A549 treated with CORT108297 at 1 μM for 4 hours (cell line): ENCODE results near the gene TNFRSF6B. TPM values are rescaled to one million over a fixed set of nuclear protein-coding genes. Genes with fewer than 3 reads are reported as not detected.

Source experiments
- total RNA-seq: library from RNA; stranded (reverse); fragments of 200-300 nt; extraction: Qiagen RNA extraction; gene quantifications from 5 replicates; pipeline ENCODE4 v1.2.3, GENCODE V29; 2022

The TNFRSF6B gene
- total RNA-seq: 0.47 to 1.4 TPM (median 0.76 TPM) in 5 replicates

GRCh38 chr20:63696628-63697356 lies at the start of gene TNFRSF6B:
Gene TNFRSF6B, plus strand, starts transcription at chr20:63696652. Its CDS starts 116 bp downstream, at chr20:63696768.

GRCh38 chr20:63653041-63653973 lies 43.1 kb upstream of the TNFRSF6B start, which contains the start of gene STMN3:
Gene STMN3, minus strand, starts transcription at chr20:63653424. Its CDS starts 79 bp downstream, at chr20:63653345.

GRCh38 chr20:63657937-63658748 lies 38.3 kb upstream of the TNFRSF6B start, which contains the start of gene RTEL1:
Gene RTEL1, plus strand, starts transcription at chr20:63658312. Its CDS starts 1,091 bp downstream, at chr20:63659403.

DNA sequence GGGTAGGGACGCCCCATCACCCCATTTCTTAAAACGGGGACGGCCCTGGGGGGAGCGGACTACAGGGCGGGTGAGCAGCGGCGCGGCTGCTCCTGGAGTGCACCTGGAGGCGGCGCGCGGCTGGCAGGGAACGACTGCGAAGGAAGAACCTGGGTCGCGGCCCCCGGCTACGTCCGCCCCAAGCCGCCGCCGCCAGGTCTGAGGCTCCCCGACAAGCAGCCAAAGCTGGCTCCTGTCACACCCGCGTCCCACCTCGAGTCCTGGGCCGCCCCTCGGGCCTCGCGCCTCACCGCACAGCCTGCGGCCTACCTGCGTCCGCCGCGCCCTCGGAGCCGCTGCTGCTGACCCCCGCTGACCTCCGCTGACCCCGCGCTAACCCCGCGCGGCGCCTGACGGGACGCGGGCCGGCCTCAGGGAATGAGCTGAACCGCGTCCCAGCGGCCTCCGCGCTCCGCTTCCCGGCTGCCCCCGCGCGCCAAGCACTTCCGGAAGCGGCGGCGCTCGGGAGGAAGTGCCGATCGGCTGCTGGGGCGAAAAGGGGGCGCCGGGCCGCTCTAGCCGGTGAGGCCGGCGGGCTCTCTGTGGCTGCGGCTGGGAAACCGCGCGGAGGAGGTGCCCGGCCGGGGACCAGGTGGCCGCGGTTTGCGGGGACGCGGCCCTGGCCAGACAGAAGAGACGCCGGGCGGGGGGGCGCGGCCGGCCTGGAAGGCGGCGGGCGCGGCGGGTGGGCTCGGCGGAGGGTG lies 11.3 kb downstream of the TNFRSF6B start, which contains the start of the genes ARFRP1 and ZGPAT:
Gene ARFRP1 (minus strand): TSS at position 419 of the 743 bp plus-strand sequence. CDS start 885 bp downstream, outside the sequence.
Gene ZGPAT (plus strand): TSS at position 482 of the 743 bp plus-strand sequence. CDS start 542 bp downstream, outside the sequence.

GRCh38 chr20:63735859-63736718 lies 39.6 kb downstream of the TNFRSF6B start, which contains the start of gene LIME1:
Gene LIME1, plus strand, starts transcription at chr20:63736664. Its CDS starts 886 bp downstream, at chr20:63737550.

DNA sequence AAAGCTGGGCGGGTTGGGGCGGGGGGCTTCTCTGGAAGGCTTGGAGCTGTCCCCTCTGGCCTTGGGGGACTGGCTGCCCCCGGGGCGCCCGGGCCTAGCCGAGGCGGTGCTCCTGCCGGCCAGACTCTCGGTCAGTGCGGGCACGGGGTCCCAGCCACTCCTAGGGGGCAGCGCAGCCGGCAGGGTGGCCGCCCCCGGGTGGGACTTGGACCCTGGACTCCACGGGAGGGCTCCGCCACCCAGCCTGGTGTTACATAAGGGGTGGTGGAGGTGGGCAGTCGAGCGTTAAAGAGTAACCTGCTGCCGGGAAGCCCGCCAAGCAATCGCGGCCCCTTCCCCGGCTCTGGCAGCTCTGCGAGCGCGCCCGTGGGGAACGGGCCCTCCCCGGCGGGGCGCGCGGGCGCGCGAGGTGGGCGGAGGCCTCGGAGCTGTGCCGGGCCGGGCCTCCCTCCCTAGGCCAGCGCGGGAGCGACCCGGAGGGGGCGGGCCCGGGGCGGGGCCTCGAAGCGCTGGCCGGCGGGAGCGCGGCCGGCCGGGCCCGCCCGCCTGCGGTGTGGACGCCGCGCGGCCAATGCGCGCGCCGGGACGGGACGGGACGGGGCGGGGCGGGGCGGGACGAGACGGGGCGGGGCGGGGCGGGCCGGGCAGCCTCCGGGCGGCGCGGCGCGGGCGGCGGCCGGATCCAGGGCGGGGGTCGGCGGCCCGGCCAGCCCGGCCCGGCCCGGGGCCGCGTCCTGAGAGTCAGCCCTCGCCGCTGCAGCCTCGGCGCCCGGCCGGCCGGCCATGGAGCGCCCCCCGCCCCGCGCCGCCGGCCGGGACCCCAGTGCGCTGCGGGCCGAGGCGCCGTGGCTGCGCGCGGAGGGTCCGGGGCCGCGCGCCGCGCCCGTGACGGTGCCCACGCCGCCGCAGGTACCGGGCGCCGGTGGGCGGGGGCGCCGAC lies 42.9 kb downstream of the TNFRSF6B start, which contains the start of gene SLC2A4RG:
Gene SLC2A4RG (plus strand): TSS at position 647 of the 940 bp plus-strand sequence. CDS start 137 bp downstream, at position 784.

Other genes starting within 250 kb of the TNFRSF6B start
- gene KCNQ2, start 224.0 kb upstream of the TNFRSF6B start, total RNA-seq: 0.40 to 0.89 TPM (median 0.81 TPM) in 5 replicates
- gene EEF1A2, start 197.6 kb upstream of the TNFRSF6B start, total RNA-seq: 141 to 180 TPM (median 158 TPM) in 5 replicates
- 273 to 372 TPM (median 330 TPM) in 5 replicates for gene PPDPF, start 175.9 kb upstream of the TNFRSF6B start, total RNA-seq
- 2.2 to 3.5 TPM (median 3.2 TPM) in 5 replicates for gene PTK6, start 159.3 kb upstream of the TNFRSF6B start, total RNA-seq
- not detected in 5 replicates for gene SRMS, start 148.9 kb upstream of the TNFRSF6B start, total RNA-seq
- gene FNDC11, start 142.5 kb upstream of the TNFRSF6B start, total RNA-seq: 0.13 to 0.38 TPM (median 0.17 TPM) in 5 replicates
- gene HELZ2, start 122.4 kb upstream of the TNFRSF6B start, total RNA-seq: 7.3 to 13.1 TPM (median 9.4 TPM) in 5 replicates
- 8.5 to 11.7 TPM (median 10.5 TPM) in 5 replicates for gene GMEB2, start 69.6 kb upstream of the TNFRSF6B start, total RNA-seq
- 6.6 to 12.3 TPM (median 10.5 TPM) in 5 replicates for gene STMN3, start 43.2 kb upstream of the TNFRSF6B start, total RNA-seq
- 4.8 to 8.3 TPM (median 7.7 TPM) in 5 replicates for gene RTEL1, start 38.3 kb upstream of the TNFRSF6B start, total RNA-seq
- 29.1 to 43.6 TPM (median 39.1 TPM) in 5 replicates for gene ARFRP1, start 11.3 kb downstream of the TNFRSF6B start, total RNA-seq
- gene ZGPAT, start 11.4 kb downstream of the TNFRSF6B start, total RNA-seq: 22.2 to 32.0 TPM (median 28.6 TPM) in 5 replicates
- 4.0 to 12.2 TPM (median 10.7 TPM) in 5 replicates for gene LIME1, start 40.0 kb downstream of the TNFRSF6B start, total RNA-seq
- gene SLC2A4RG, start 43.1 kb downstream of the TNFRSF6B start, total RNA-seq: 57.2 to 111 TPM (median 97.3 TPM) in 5 replicates
- gene ZBTB46, start 134.6 kb downstream of the TNFRSF6B start, total RNA-seq: 0.66 to 0.99 TPM (median 0.84 TPM) in 5 replicates
- not detected in 5 replicates for gene ABHD16B, start 164.8 kb downstream of the TNFRSF6B start, total RNA-seq
- 125 to 137 TPM (median 132 TPM) in 5 replicates for gene TPD52L2, start 168.6 kb downstream of the TNFRSF6B start, total RNA-seq
- 24.0 to 32.2 TPM (median 30.1 TPM) in 5 replicates for gene DNAJC5, start 198.5 kb downstream of the TNFRSF6B start, total RNA-seq